Suppressor macrophage (primary cell): Measurements from ENCODE around the gene PTPRCAP.

ENCODE experiments used
- DNase-seq, 4 experiments: peaks; one replicate each; pipeline ENCODE4 v3.0.0-alpha.2; 2020 to 2022

Gene PTPRCAP

DNA sequence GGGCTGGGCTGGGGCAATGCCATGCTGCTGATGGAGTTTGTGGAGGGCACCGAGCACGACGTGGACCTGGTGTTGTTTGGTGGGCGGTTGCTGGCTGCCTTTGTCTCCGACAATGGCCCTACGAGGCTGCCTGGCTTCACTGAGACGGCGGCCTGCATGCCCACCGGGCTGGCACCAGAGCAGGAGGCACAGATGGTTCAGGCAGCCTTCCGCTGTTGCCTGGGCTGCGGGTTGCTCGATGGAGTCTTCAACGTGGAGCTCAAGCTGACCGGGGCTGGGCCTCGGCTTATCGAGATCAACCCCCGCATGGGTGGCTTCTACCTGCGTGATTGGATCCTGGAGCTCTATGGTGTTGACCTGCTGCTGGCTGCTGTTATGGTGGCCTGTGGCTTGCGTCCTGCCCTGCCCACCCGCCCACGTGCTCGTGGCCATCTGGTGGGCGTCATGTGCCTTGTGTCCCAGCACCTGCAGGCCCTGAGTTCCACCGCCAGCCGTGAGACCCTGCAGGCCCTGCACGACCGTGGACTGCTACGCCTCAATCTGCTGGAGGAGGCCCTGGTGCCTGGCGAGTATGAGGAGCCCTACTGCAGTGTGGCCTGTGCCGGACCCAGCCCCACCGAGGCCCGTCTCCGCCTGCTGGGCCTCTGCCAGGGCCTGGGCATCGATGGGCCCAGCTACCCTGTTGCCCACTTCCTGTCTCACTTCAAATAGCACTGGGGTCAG, 13.4 kb downstream of the PTPRCAP start:
- DNase-seq, result no peak

DNA sequence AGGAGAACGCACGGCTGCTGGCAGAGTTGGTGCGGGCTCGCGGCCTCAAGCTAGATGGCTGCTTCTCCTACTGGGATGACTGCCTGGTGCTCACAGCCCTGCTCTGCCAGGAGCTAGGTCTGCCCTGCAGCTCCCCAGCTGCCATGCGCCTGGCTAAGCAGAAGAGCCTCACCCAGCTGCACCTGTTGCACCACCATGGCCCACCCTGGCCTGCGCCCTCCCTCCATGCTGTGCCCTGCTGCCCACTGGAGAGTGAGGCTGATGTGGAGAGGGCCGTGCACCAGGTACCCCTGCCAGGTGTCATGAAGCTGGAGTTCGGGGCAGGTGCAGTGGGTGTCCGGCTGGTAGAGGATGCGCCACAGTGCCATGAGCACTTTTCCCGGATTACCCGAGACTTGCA, 14.0 kb downstream of the PTPRCAP start:
- no peak for DNase-seq

DNA sequence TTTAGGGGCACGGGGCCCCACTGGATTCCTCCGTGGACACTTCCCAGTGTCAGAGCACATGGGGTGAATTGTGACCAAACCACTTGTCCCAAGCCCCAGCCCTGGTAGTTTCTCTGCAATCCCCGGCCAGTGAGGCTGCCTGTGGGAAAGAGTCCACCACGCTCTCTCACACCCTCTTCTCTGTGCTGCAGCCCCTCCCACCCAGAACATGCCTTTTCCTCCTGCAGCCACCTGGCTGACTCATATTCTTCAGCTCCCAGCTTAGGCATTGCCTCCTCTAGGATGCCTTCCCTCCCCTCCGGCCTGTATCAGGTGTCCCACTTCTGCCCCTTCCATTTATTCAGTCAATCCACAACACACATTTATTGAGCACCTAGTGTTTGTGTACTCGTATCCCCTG, 14.6 kb downstream of the PTPRCAP start:
- DNase-seq, result no peak

DNA sequence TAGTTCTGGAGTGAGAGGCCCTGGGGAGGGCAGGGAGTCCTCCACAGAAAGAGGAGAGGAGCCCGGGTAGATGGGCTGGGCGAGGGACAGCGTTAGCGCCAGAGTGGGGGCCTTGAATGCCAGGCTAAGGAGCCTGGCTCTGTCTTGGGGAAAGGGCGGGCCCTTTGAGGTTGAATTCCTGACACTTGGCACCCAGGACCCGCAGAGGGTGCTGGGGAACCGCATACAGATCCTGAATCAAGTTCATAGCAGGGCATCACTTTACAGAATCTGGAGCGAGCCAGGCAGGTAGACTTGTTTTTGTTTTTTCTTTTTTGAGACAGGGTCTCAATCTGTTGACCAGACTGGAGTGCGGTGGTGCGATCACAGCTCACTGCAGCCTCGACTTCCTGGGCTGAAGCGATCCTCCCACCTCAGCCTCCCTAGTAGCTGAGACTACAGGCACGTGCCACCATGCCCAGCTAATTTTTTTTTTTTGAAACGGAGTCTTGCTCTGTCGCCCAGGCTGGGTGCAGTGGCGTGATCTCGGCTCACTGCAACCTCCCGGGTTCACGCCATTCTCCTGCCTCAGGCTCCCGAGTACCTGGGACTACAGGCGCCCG, 16.0 kb downstream of the PTPRCAP start:
- no peak for DNase-seq

DNA sequence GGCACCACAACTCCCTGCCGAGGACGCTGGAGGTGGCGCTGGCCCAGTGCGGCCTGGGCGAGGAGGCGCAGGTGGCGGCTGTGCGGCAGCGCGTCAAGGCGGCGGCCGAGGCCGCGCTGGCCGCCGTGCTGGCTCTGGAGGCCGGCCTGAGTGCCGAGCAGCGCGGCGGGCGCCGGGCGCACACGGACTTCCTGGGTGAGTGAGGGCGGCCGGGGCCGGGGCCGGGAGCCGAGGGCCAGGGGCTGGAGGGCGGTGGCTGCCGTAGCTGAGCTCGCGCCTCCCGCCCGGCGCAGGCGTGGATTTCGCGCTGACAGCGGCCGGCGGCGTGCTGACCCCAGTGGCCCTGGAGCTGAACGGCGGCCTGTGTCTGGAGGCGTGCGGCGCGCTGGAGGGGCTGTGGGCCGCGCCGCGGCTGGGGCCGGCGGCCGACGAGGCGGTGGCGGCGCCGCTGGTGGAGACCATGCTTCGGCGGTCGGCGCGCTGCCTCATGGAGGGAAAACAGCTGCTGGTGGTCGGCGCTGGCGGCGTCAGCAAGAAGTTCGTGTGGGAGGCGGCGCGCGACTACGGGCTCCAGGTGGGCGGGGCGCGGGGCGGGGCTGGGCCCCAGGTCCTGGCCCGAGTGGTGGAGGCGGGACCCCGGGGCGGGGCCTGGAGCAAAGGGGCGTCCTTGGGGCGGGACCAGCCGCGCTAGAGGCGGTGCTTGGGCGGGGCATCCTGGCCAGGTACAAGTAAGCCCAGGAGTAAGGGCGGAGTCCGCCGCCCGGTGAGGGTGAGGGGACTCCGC, 16.6 kb downstream of the PTPRCAP start:
- peak; percentile 92 to 98 (median 96) for DNase-seq

- DNase-seq, result no peak
These were observed 17.3 kb downstream of the PTPRCAP start for GRCh38 chr11:67420147-67420645.

GRCh38 chr11:67419325-67420049, 18.0 kb downstream of the PTPRCAP start:
- DNase-seq, result no peak

GRCh38 chr11:67418476-67419281, 18.8 kb downstream of the PTPRCAP start:
- DNase-seq, result peak in 3 of 4 experiments; percentile 27 to 43 (median 38)

DNA sequence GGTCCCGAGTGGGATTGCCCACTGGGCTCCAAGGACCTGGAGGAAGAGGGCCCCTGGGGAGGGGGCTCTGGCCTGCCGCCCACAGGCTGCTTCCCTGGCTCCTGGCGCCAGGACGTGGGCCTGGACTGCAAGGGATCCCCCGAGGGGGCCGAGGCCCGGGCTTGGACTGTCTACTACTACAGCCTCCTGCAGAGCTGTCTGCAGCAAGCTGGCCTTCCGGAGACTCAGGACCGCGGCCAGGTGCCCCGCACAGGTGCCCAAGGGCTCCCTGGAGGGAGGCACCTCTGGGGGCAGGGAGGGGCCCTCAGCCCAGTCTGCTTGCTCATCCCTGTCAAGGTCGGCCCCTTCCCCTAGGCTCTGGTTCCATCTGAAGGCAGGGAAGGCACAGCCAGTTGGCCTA, 20.1 kb downstream of the PTPRCAP start:
- no peak for DNase-seq

GRCh38 chr11:67416416-67417335, 20.8 kb downstream of the PTPRCAP start:
- peak in 2 of 4 experiments; percentile 27 to 40 for DNase-seq

GRCh38 chr11:67415501-67416304, 21.8 kb downstream of the PTPRCAP start, which contains the start of gene CARNS1:
Gene CARNS1 (plus strand): TSS chr11:67415678. CDS start chr11:67416200, 522 bp downstream.
- peak in 1 of 4 experiments; percentile 51 for DNase-seq

DNA sequence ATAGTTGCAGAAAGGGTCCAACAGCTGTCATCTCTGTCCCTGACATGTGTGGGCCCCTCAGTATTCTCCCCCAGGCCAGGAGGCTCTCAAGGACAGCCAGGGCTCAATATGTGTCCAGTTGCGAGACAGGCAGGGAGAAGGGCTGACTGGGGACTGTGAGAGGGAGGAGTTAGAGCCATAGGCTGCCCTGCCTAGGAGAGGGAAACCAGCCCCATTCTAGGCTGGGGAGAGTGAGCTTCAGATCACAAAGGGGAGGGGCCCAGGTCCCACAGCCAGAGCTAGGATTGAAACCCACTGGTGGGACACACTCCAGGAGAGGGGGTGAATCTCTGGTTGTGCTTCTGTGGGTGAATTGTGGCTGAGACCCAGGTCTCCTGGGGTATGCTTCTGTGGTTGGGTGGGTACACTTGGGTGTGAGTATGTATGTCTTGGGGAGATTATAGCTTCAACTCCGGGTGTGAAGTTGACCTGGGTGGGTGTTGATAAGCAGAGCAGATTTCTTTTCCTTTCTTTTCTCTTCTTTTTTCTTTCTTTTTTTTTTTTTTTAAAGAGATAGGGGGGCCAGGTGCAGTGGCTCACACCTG, 24.1 kb downstream of the PTPRCAP start:
- DNase-seq, result no peak

- peak in 1 of 4 experiments; percentile 31 for DNase-seq
These were observed 24.8 kb downstream of the PTPRCAP start for GRCh38 chr11:67412495-67413179.

DNA sequence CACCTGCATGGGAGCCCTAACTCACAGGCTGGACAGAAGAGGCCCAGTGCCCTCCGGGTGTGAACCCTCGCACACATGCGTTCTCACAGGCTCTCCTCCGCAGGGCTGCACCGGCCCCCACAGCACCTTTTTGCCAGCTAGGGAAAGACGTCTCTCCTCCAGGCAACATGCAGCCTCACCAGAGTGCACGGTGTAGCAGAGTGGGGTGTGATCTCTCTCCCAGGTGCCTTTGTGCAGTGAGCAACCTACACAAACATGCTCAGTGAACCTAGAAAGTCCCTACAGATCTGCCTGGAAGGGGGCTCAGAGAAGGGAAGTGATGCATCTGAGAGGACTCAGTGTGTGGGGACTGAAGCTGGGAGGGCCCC, 25.7 kb downstream of the PTPRCAP start:
- no peak for DNase-seq

DNA sequence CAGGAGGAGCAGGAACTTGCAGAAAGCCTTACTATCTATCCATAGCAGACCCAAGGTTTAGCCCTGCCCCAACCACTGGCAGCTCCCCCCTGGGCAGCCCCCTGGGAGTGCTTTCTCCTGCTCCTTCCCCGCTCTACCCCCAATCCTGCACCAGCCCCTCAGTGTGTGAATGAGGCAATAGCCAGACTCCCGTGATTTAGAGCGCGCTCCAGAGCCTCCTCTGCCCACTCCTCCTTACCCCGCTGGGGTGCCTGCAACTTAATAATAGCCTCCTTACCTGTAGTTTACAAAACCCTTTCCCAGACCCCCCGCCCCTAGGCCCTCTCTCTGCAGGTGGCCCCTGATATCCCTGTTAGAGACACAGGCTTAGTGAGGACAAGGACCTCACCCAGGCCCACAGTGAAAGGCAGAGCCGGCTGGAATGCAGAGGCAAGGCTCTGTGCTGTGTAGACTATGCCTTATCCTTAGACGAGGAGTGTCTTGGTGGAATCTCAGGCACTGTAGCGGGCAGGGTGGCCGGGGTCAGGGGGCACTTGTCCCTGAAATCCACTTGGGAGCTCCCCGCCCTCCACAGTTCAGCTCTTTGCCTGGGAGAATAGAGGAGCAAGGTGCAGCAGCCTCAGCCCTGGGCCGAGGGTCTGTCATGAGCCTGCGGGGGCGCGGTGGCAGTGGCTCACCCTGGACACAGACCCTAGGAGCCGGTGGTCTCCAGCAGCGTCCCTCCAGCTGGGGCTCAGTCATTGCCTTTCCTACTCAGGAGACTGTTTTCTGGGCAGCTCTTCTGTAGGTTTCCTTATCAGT, 26.3 kb downstream of the PTPRCAP start:
- no peak for DNase-seq

DNA sequence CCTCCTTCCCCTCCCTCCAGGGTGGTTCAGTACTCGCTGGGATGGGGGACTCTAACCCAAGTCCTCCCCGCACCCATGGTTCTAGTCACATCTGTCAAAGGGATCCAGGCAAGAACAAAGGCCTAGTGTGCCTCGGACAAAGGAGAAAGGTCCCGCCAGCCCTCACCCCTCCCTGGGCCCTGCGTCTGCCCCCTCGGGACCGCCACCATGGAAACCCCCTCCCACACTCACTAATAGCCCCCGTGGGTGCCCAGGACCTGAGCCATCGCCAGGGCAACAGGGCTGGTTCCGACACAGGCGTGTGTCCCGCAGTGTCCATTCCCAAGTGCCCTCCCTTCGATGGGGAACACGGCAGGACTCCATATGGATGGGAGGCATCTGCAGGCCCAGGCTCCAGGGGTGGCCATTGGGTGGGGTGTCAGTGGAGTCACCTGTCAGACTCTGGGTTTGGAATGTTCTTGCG, 27.1 kb downstream of the PTPRCAP start:
- DNase-seq, result no peak

GRCh38 chr11:67409781-67410368, 27.6 kb downstream of the PTPRCAP start:
- no peak for DNase-seq
